Lung microvascular endothelial cell (primary cell): ENCODE data around the gene UAP1L1. TPM values are rescaled to one million over a fixed set of nuclear protein-coding genes. Genes with fewer than 3 reads are reported as not detected.

Source experiments
- total RNA-seq: library from RNA; depleted of rRNA; stranded (reverse); fragments of >200 nt; gene quantifications from 2 replicates; pipeline ENCODE4 v1.2.1, GENCODE V29; 2014

UAP1L1 gene
- total RNA-seq, 1 donor from 2014 or later, result 16.9 TPM

Other genes starting within 250 kb of the UAP1L1 start
- gene AJM1, start 235.0 kb upstream of the UAP1L1 start, total RNA-seq, result 0.44 and 1.4 TPM in 2 replicates
- 242 and 316 TPM in 2 replicates for gene PHPT1, start 228.1 kb upstream of the UAP1L1 start, total RNA-seq
- 0.65 and 2.0 TPM in 2 replicates for gene MAMDC4, start 225.2 kb upstream of the UAP1L1 start, total RNA-seq
- 254 and 382 TPM in 2 replicates for gene EDF1, start 211.2 kb upstream of the UAP1L1 start, total RNA-seq
- 10.9 and 14.7 TPM in 2 replicates for gene TRAF2, start 191.0 kb upstream of the UAP1L1 start, total RNA-seq
- gene FBXW5, start 132.8 kb upstream of the UAP1L1 start, total RNA-seq, result 115 and 192 TPM in 2 replicates
- 0.60 and 0.65 TPM in 2 replicates for gene C8G, start 132.3 kb upstream of the UAP1L1 start, total RNA-seq
- not detected in 2 replicates for gene LCN12, start 125.2 kb upstream of the UAP1L1 start, total RNA-seq
- 0.22 and 0.79 TPM in 2 replicates for gene PTGDS, start 100.0 kb upstream of the UAP1L1 start, total RNA-seq
- gene LCNL1, start 94.5 kb upstream of the UAP1L1 start, total RNA-seq, result not detected in 2 replicates
- gene PAXX, start 85.1 kb upstream of the UAP1L1 start, total RNA-seq, result 8.9 and 9.7 TPM in 2 replicates
- gene CLIC3, start 80.9 kb upstream of the UAP1L1 start, total RNA-seq, result 0.22 TPM in 1 of 2 replicates, not detected in the other
- 4.0 and 5.0 TPM in 2 replicates for gene ABCA2, start 49.3 kb upstream of the UAP1L1 start, total RNA-seq
- not detected in 2 replicates for gene FUT7, start 45.4 kb upstream of the UAP1L1 start, total RNA-seq
- gene NPDC1, start 31.3 kb upstream of the UAP1L1 start, total RNA-seq, result 6.2 and 10.5 TPM in 2 replicates
- not detected in 2 replicates for gene ENTPD2, start 23.5 kb upstream of the UAP1L1 start, total RNA-seq
- gene SAPCD2, start 7.0 kb upstream of the UAP1L1 start, total RNA-seq, result 1.4 and 5.9 TPM in 2 replicates
- 38.3 and 43.4 TPM in 2 replicates for gene MAN1B1, start 9.5 kb downstream of the UAP1L1 start, total RNA-seq
- gene DPP7, start 37.2 kb downstream of the UAP1L1 start, total RNA-seq, result 63.2 and 117 TPM in 2 replicates
- under 0.01 and 0.22 TPM in 2 replicates for gene GRIN1, start 61.6 kb downstream of the UAP1L1 start, total RNA-seq
- not detected in 2 replicates for gene LRRC26, start 92.5 kb downstream of the UAP1L1 start, total RNA-seq
- not detected in 2 replicates for gene TMEM210, start 94.5 kb downstream of the UAP1L1 start, total RNA-seq
- 13.7 and 16.9 TPM in 2 replicates for gene ANAPC2, start 111.0 kb downstream of the UAP1L1 start, total RNA-seq
- 85.4 and 97.4 TPM in 2 replicates for gene SSNA1, start 111.2 kb downstream of the UAP1L1 start, total RNA-seq
- 2.6 TPM in 2 replicates for gene TPRN, start 123.2 kb downstream of the UAP1L1 start, total RNA-seq
- gene TMEM203, start 128.1 kb downstream of the UAP1L1 start, total RNA-seq, result 19.6 and 26.0 TPM in 2 replicates
- 2.2 and 2.4 TPM in 2 replicates for gene NDOR1, start 128.2 kb downstream of the UAP1L1 start, total RNA-seq
- gene RNF208, start 144.7 kb downstream of the UAP1L1 start, total RNA-seq, result 0.22 TPM in 1 of 2 replicates, not detected in the other
- gene CYSRT1, start 147.7 kb downstream of the UAP1L1 start, total RNA-seq, result under 0.01 and 0.20 TPM in 2 replicates
- under 0.01 TPM in 1 of 2 replicates, not detected in the other for gene RNF224, start 150.0 kb downstream of the UAP1L1 start, total RNA-seq
- not detected in 2 replicates for gene SLC34A3, start 153.4 kb downstream of the UAP1L1 start, total RNA-seq
- 103 and 110 TPM in 2 replicates for gene TUBB4B, start 163.8 kb downstream of the UAP1L1 start, total RNA-seq
- gene STPG3, start 173.8 kb downstream of the UAP1L1 start, total RNA-seq, result not detected in 2 replicates
- 42.9 and 43.7 TPM in 2 replicates for gene NELFB, start 177.8 kb downstream of the UAP1L1 start, total RNA-seq
- gene TOR4A, start 200.2 kb downstream of the UAP1L1 start, total RNA-seq, result 21.4 and 21.8 TPM in 2 replicates
- gene NRARP, start 224.8 kb downstream of the UAP1L1 start, total RNA-seq, result 18.7 and 28.3 TPM in 2 replicates